H9 (cell line): ENCODE data around the gene LAMA5. TPM values are rescaled to one million over a fixed set of nuclear protein-coding genes. Genes with fewer than 3 reads are reported as not detected.

Experiments used
- DNase-seq: peaks from one replicate; pipeline ENCODE4 v3.0.0-alpha.2; 2017
- H2AFZ ChIP-seq: one replicate; pipeline ENCODE4 v1.6.1; 2013; ENCODE audit warnings: mild to moderate bottlenecking, low read length, control low read depth, moderate library complexity
- H2AK5ac ChIP-seq: 2 replicates; pipeline ENCODE4 v1.6.1; 2013; ENCODE audit warnings: low read length, control low read depth, mixed read lengths; ENCODE audit not compliant: insufficient read length
- H2BK120ac ChIP-seq: one replicate; pipeline ENCODE4 v1.6.1; 2013; ENCODE audit warnings: low read depth, mild to moderate bottlenecking, low read length, control low read depth, inconsistent platforms; ENCODE audit not compliant: poor library complexity, severe bottlenecking
- H2BK12ac ChIP-seq: 2 replicates; pipeline ENCODE4 v1.6.1; 2013; ENCODE audit warnings: low read length, control low read depth, mixed read lengths, low read depth; ENCODE audit not compliant: insufficient read length
- H2BK15ac ChIP-seq: 2 replicates; pipeline ENCODE4 v1.6.1; 2013; ENCODE audit warnings: low read depth, low read length, control low read depth
- H2BK20ac ChIP-seq: one replicate; pipeline ENCODE4 v1.6.1; 2013; ENCODE audit warnings: low read depth, mild to moderate bottlenecking, low read length, control low read depth, inconsistent platforms; ENCODE audit not compliant: poor library complexity, severe bottlenecking
- H2BK5ac ChIP-seq: 2 replicates; pipeline ENCODE4 v1.6.1; 2013; ENCODE audit warnings: low read length, control low read depth, mixed read lengths; ENCODE audit not compliant: insufficient read length
- H3K14ac ChIP-seq: 2 replicates; pipeline ENCODE4 v1.6.1; 2013; ENCODE audit warnings: low read length, control low read depth; ENCODE audit not compliant: insufficient read depth
- H3K18ac ChIP-seq: 2 replicates; pipeline ENCODE4 v1.6.1; 2013; ENCODE audit warnings: low read depth, mild to moderate bottlenecking, mixed read lengths, low read length, control low read depth; ENCODE audit not compliant: insufficient read length
- H3K23ac ChIP-seq: 2 replicates; pipeline ENCODE4 v1.6.1; 2013; ENCODE audit warnings: low read length, control low read depth, mixed read lengths, low read depth; ENCODE audit not compliant: insufficient read length
- H3K23me2 ChIP-seq: 2 replicates; pipeline ENCODE4 v1.6.1; 2013; ENCODE audit warnings: low read depth, mild to moderate bottlenecking, mixed read lengths, low read length, control low read depth; ENCODE audit not compliant: insufficient read length, poor library complexity, severe bottlenecking
- H3K27ac ChIP-seq: 2 replicates; pipeline ENCODE4 v1.5.1; 2013; ENCODE audit warnings: low read length, control low read depth, mixed read lengths, low read depth; ENCODE audit not compliant: insufficient read length
- H3K27me3 ChIP-seq: 2 replicates; pipeline ENCODE4 v1.6.1; 2013; ENCODE audit warnings: low read length, control low read depth, inconsistent platforms; ENCODE audit not compliant: insufficient read depth
- H3K4ac ChIP-seq: 2 replicates; pipeline ENCODE4 v1.6.1; 2013; ENCODE audit warnings: low read depth, mild to moderate bottlenecking, control low read depth, inconsistent platforms, low read length, moderate library complexity
- H3K4me1 ChIP-seq: 2 replicates; pipeline ENCODE4 v1.6.1; 2013; ENCODE audit warnings: low read length, control low read depth, inconsistent platforms; ENCODE audit not compliant: insufficient read depth
- H3K4me2 ChIP-seq: 2 replicates; pipeline ENCODE4 v1.6.1; 2013; ENCODE audit warnings: low read length, control low read depth, mixed read lengths; ENCODE audit not compliant: insufficient read length, insufficient read depth
- H3K56ac ChIP-seq: 2 replicates; pipeline ENCODE4 v1.6.1; 2013; ENCODE audit warnings: low read depth, mild to moderate bottlenecking, mixed read lengths, low read length, control low read depth; ENCODE audit not compliant: insufficient read length
- H3K79me1 ChIP-seq: 2 replicates; pipeline ENCODE4 v1.6.1; 2013; ENCODE audit warnings: low read depth, mild to moderate bottlenecking, moderate library complexity, low read length, control low read depth, inconsistent platforms; ENCODE audit not compliant: insufficient read depth, poor library complexity, severe bottlenecking
- H3K79me2 ChIP-seq: 2 replicates; pipeline ENCODE4 v1.6.1; 2013; ENCODE audit warnings: low read length, control low read depth, inconsistent platforms; ENCODE audit not compliant: insufficient read depth
- H3K9ac ChIP-seq: 2 replicates; pipeline ENCODE4 v1.6.1; 2013; ENCODE audit warnings: low read length, control low read depth, mixed read lengths; ENCODE audit not compliant: insufficient read length; ENCODE audit errors: extremely low read depth
- H3K9me3 ChIP-seq: one replicate; pipeline ENCODE4 v1.6.1; 2013; ENCODE audit warnings: low read depth, low read length, inconsistent platforms; ENCODE audit not compliant: control insufficient read depth
- H3T11ph ChIP-seq: one replicate; pipeline ENCODE4 v1.6.1; 2013; ENCODE audit warnings: mild to moderate bottlenecking, low read length, control low read depth, inconsistent platforms
- H4K20me1 ChIP-seq: one replicate; pipeline ENCODE4 v1.6.1; 2013; ENCODE audit not compliant: control insufficient read depth, insufficient read length, insufficient read depth
- H4K5ac ChIP-seq: 2 replicates; pipeline ENCODE4 v1.6.1; 2013; ENCODE audit warnings: low read depth, mild to moderate bottlenecking, mixed read lengths, low read length, control low read depth; ENCODE audit not compliant: insufficient read length
- H4K8ac ChIP-seq: replicated peaks from 2 replicates; pipeline ENCODE4 v1.6.1; 2013; ENCODE audit warnings: low read length, control low read depth, mixed read lengths, low read depth; ENCODE audit not compliant: insufficient read length
- H4K91ac ChIP-seq: 2 replicates; pipeline ENCODE4 v1.6.1; 2013; ENCODE audit warnings: low read depth, mild to moderate bottlenecking, moderate library complexity, mixed read lengths, low read length, control low read depth; ENCODE audit not compliant: insufficient read length
- H3K27ac Mint-ChIP-seq, 3 experiments: 2 replicates in 2 of 3; 3 replicates in 1 of 3; pipeline ENCODE4 v1.8.0; 2020 to 2021; ENCODE audit warnings: mixed read lengths in 3 of 3, mild to moderate bottlenecking in 1 of 3, moderate library complexity in 1 of 3
- H3K27me3 Mint-ChIP-seq: 2 replicates; pipeline ENCODE4 v1.8.0; 2021; ENCODE audit warnings: low read depth, mild to moderate bottlenecking, moderate library complexity, mixed read lengths
- H3K36me3 Mint-ChIP-seq, 3 experiments: 2 replicates in 2 of 3; 3 replicates in 1 of 3; pipeline ENCODE4 v1.8.0; 2020 to 2021; ENCODE audit warnings: low read depth in 3 of 3, mixed read lengths in 3 of 3; ENCODE audit not compliant: insufficient read depth in 1 of 3
- H3K4me1 Mint-ChIP-seq, 2 experiments: 2 replicates each; pipeline ENCODE4 v1.8.0; 2020; ENCODE audit warnings: mixed read lengths in 2 of 2
- H3K4me3 Mint-ChIP-seq, 2 experiments: 2 replicates in 1 of 2; 3 replicates in 1 of 2; pipeline ENCODE4 v1.8.0; 2020 to 2021; ENCODE audit warnings: mild to moderate bottlenecking in 2 of 2, mixed read lengths in 2 of 2, moderate library complexity in 1 of 2
- H3K9me3 Mint-ChIP-seq, 2 experiments: 2 replicates in 1 of 2; 3 replicates in 1 of 2; pipeline ENCODE4 v1.8.0; 2020; ENCODE audit warnings: mild to moderate bottlenecking in 2 of 2, mixed read lengths in 2 of 2, moderate library complexity in 1 of 2
- CTCF ChIP-seq: fragments of 200-600 bp; sonication (generic); conservative IDR thresholded peaks from 3 replicates; pipeline ENCODE4 v1.8.0; 2021; ENCODE audit warnings: antibody characterized with exemption, mild to moderate bottlenecking
- WGBS: extraction: QIAGEN DNeasy Blood & Tissue Kit; methylation state at CpG from one replicate; pipeline ENCODE4 v1.1.7; 2013; ENCODE audit warnings: missing lambda C conversion rate, low lambda C conversion rate, mixed read lengths; ENCODE audit not compliant: insufficient read length; ENCODE audit errors: extremely low coverage; 5-methylcytosine and 5-hydroxymethylcytosine counted together
- total RNA-seq: library from RNA; stranded (reverse); gene quantifications from 2 replicates; pipeline ENCODE4 v1.2.1, GENCODE V29; 2021

Gene LAMA5
- total RNA-seq, 1 experiment from 2014 or later: 200 TPM

- no peak for DNase-seq
- Histone ChIP-seq H4K8ac (no peak overlapping the region), H4K91ac (no peak overlapping the region), H3K9ac (no peak overlapping the region), H2BK20ac (no peak overlapping the region), H4K20me1 (peaks cover 3% of the 10 kb centered on the region), H3T11ph (no peak overlapping the region), H2BK5ac (no peak overlapping the region), H3K9me3 (no peaks in the 10 kb centered on the region), H3K14ac (no peak overlapping the region), H2BK12ac (no peak overlapping the region), H3K4me2 (no peak overlapping the region), H3K27me3 (no peaks in the 10 kb centered on the region), H3K23ac (no peak overlapping the region), H3K4me1 (no peaks in the 10 kb centered on the region), H2BK120ac (no peak overlapping the region), H3K27ac (no peak overlapping the region), H3K4ac (no peak overlapping the region), H2BK15ac (no peak overlapping the region), H4K5ac (no peak overlapping the region), H3K79me2 (no peaks in the 10 kb centered on the region), H2AK5ac (no peak overlapping the region), H3K79me1 (no peaks in the 10 kb centered on the region), H3K18ac (no peak overlapping the region), H3K56ac (no peak overlapping the region), H2AFZ (no peak overlapping the region), H3K23me2 (no peaks in the 10 kb centered on the region)
- Mint-ChIP-seq H3K4me1 (no peaks in the 10 kb centered on the region), H3K36me3 (peaks cover 6 to 56% (median 48%) of the 10 kb centered on the region in 3 experiments; a peak in 6 of 7 replicates), H3K27me3 (no peaks in the 10 kb centered on the region), H3K9me3 (no peaks in the 10 kb centered on the region), H3K4me3 (no peak overlapping the region), H3K27ac (no peak overlapping the region)
- TF ChIP-seq CTCF: no peak
- no CpG with 5 or more reads among the region's 34 CpGs for WGBS
These were observed 33.9 kb downstream of the LAMA5 start for GRCh38 chr20:62332989-62333819.
